Anterior cingulate cortex (tissue), 58 donors: ENCODE data around the gene GRID2.

Source experiments
- DNase-seq, 58 donors: peaks; one replicate each; lab custom pipeline; 2025; lab: John Stamatoyannopoulos, UW

Gene GRID2

DNA sequence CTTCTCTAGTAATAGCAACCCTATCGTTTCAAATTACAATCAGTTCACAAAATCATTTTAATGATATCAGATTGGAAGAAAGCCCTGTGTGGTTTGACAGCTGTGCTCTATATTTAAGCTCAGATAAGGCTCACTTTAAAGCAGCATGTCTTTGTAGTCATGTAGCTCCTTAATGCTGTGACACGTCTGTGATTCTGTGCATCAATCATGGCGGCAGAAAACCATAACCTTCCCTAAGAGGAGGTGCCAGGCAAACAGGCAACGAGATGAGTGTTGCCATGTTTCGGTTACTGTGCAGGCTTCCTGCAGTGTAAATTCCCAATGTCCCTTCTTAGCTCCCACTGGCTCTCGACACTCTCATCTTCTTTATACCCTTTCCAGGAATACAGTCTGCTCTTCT lies 212.7 kb downstream of the GRID2 start:
- DNase-seq = no peak

DNA sequence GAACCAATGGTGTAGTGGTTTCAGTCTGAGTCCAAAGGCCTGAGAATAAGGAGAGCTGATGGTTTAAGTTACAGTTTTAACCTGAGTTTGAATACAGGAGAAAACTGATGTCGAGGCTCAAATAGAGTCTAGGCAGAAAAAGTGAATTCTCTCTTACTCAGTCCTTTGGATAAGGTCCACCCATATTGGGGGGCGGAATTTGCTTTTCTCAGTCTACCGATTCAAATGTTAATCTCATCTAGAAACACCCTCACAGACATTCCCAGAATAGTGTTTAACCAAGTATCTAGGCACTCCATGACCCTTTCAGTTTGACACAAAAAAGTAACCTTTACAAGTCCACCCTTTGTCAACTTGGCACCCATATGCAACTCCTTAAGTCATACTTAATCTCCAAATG lies 216.0 kb downstream of the GRID2 start:
- no peak for DNase-seq

DNA sequence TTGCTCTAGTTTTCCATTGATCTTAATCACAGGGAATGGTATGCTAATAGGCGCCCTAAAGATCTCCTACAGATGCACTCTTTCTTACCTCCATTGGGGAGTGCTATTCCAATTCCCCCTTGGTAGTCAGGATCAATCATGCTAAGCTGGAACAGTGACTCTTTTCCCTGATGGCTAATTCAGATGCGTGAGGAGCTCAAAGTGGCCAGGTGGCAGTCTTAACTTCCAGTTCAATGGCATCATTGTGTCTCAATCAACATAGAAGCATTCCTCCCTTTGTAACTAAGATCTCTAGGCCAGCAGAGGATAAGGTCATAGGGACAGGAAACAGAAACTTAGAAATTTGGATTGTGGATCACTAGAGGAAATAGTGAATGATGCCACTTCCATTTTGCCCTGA lies 216.8 kb downstream of the GRID2 start:
- DNase-seq = no peak

DNA sequence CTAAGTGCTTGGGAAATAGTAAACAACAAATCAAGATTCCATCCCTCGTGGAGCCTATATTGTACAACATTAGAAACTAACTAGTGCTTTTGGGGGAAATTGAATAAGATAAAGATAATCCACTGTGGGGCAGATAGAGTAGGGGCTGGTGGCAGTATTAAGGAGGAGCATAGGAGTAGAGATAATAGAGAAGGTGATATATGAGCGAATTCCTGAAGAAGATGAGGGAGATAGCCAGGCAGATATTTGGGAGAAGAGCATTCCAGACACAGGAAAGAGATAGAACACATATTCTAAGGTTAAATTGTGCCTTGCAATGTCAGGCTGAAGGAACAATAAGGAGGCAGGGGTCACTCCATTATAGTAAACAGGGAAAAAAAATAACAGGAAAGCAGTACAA lies 218.2 kb downstream of the GRID2 start:
- no peak for DNase-seq

DNA sequence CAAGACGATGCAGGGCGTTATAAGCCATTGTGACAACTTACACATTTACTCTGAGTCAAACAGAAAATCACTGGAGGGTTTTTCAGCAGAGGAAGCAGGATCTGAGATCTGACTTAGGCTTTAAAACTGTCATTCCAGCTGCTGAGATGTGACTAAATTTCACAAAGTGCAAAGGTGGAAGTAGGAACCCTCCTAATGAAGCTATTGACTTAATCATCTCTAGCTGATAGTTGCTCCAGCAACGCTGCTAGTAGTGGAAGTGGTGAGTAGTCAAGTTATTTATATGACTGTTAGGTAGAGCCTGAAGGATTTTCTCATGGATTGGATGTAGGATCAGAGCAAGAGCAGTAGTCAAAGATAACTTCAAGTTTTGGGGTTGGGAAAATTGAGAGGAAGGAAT lies 218.6 kb downstream of the GRID2 start:
- no peak for DNase-seq

DNA sequence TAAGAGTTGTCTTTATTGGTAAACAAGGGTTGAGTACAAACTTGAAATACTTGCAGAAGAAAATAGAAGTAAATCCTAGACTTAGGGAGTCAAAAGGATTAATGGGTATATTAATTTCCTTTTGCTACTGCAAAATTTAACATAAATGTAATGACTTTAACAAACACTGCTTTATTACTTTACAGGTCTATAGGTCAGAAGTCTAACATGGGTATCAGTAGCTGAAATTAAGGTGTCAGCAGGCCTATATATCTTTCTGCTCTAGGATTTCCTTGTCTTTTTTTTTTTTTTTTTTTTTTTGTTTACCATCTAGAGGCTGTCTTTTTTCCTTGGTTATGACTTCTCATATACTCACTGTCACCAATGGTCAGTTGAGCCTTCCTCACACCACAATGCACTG lies 220.4 kb downstream of the GRID2 start:
- no peak for DNase-seq

DNA sequence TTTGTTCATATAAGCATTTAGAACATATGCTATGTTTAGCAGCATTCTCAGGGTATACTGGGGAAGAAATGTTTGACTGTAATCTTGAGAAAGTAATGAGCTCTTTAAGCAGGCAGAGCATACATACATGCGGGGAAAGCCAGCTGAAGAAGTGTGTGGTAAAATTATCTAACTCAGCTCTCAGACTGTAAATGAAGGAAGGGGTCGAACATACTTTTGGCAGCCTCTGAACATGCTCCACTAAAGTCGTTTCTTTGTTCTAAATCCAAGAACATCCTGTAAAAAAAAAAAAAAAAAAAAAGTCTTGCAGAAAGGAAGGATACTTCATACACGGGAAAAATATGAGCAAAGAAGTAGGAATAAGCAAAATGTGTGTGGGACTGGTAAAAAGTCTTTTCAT lies 224.8 kb downstream of the GRID2 start:
- no peak for DNase-seq

DNA sequence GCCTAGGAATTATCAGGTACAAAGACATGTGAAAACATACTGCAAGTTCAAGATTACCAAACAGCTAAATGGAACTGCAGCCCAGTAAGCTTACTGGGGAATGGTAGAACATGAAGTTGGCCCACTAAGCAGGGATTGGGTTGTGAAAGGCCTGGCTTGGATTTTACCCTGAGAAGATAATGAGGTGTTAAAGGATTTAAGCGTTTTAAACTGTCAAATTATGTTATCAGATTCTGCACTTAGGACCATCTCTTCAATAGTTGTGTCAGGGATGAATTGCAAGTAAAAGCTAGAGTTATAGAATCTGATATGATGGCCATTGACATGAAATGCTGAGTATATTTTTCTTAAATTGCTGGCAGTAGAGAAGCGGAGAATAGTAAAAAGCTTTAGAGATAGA lies 225.7 kb downstream of the GRID2 start:
- no peak for DNase-seq

DNA sequence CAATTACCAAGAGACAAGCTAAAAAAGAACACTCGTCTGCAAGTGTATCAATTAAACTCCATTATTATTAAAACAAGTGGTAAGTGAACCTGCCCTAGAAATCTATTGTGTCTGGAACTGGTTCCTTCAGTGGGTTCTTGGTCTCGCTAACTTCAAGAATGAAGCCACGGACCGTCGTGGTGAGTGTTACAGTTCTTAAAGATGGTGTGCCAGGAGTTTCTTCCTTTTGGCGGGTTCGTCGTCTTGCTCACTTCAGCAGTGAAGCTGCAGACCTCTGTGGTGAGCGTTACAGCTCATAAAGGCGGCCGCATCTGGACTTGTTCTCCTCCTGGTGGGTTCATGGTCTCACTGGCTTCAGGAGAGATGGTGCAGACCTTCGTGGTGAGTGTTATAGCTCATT lies 231.8 kb downstream of the GRID2 start:
- DNase-seq = no peak

DNA sequence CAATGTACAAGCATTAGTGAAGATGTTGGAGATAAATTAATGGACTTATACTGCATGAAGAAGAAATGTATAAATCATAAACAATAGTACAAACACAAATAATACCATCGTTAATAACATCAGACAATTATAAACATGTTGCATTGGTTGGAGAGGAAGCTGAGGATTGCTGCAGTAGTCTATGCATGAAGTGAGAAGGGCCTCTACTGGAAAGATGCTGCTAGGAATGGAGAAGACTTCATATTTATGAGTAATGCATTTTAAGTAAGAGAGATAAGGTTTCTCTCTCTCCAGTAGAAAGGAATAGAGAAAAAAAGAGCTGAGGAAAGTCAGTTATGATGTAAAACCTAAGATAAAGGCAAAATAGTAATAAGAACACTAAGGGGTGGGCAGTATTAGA lies 247.8 kb downstream of the GRID2 start:
- DNase-seq = no peak

DNA sequence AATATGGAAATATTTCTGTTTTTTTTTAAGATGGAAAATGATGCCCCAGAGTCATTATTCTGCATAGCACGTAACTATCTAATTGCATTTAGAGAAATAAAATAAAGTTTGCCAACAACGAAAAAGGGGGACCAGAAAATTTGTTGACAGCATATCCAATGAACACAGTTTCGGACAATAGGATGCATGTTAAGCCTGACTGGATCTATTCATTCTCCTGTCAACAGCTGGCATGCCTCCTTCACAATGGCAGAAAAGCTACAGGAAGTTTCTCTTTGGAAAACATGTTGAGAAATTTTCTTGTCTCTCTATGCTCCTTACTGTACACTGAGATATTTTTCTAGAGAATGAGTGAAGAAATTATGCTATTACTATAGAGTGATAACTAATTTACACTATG lies 262.5 kb downstream of the GRID2 start:
- peak in 1 of 58 donors; percentile 1 for DNase-seq

DNA sequence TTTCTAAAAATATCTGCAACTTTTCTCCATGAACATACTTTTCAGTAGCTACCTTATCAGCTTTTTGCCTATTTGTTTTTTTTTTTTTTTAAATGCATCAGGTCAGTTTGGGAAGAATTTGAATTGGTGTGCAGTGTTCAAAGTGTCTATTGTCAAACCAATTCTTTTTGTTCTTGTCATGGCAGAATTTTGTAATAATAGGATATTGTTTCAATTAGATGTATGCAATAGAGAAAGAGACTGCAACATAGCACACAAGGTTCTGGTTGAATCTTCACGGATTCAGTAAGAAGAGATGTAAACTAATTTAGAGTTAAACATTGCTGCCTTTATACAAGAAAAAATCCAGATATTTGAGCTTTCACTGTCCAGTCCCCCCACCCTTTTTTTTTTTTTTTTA lies 277.1 kb downstream of the GRID2 start:
- DNase-seq = no peak

DNA sequence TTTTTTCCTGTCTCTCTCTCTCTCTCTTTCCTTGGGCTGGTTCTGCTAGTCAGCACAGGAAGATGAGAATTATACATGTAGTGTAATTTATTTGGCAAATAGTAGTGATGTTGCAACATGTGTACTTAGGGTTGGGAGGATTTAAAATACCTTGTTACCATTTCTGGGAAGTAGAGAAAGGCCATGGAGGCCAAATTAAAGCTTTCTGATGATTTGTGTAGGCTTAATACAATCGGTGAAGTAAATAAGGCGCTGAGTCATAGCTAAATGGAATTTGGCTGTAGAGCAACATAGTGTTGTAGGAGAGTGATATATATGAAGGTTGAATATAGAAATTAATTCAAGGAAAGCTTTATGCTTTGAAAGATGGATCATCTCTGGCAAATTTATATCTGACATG lies 295.3 kb downstream of the GRID2 start:
- DNase-seq = no peak

DNA sequence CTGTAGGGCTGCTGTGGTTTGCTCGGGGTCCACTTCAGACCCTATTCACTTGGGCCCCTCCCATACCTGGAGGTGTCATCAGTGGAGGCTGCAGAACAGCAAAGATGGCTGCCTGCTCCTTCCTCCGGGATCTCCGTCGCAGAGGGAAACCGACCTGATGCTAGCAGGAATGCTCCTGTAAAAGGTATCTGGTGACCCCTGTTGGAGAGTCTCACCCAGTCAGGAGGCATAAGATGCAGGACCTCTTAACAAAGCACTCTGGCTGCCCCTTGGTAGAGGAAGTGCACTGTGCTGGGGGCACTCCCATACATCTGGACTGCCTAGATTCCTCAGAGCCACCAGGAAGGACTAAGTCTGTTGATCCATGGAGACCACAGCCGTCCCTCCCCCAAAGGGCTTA lies 296.9 kb downstream of the GRID2 start:
- no peak for DNase-seq

DNA sequence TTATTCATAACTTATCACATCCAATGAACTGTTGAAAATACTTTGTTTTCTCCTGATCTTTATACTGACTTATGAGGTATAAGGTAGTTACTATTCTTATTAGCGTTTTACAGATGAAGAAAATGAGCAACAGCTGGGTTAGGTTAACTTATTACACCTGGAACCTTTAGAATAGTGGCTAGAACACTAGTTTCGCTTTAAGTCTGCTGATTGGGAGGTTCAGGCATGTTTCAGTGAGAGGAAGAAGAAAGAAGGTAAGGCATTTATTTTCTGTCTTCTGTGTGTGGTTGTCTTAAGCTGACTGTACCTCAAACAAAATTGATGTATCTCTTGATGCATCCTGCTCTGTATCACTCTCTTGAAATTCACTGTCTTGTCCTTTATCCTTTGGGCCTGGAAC lies 302.5 kb downstream of the GRID2 start:
- DNase-seq = no peak

DNA sequence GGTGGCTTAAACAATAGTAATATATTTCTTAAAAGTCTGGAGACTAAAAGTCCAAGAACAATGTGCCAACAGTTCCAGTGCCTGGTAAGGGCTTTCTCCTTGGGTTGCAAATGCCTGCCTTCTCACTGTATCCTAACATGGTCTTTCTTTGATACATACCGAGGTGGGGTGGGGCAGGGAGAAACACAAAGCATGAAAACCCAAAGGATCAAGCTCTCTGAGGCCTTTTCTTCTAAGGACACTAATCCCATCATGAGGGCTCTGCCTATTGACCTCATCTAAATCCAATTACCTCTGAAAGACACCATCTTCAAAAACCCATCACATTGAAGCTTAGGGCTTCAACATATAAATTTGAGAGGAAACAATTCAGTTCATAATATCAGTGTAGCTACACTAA lies 311.3 kb downstream of the GRID2 start:
- DNase-seq = no peak

DNA sequence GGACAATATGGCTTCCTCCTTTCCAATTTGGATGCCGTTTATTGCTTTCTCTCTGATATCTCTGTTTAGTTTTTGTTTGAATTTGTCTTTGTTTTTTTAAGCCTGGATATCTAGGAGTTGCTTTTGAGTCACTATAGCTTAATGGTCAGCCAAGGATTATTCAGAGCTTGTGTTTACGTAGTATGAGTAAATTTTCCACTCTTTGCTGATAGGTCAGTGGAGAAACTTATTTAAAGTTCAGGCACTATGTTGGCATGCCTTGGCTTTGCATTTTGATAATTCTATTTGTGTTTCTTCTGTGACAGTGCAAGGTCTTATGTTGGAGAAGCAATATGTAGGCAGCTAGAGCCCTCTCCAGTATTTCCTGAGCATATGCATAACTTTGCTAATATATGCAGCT lies 315.2 kb downstream of the GRID2 start:
- no peak for DNase-seq

DNA sequence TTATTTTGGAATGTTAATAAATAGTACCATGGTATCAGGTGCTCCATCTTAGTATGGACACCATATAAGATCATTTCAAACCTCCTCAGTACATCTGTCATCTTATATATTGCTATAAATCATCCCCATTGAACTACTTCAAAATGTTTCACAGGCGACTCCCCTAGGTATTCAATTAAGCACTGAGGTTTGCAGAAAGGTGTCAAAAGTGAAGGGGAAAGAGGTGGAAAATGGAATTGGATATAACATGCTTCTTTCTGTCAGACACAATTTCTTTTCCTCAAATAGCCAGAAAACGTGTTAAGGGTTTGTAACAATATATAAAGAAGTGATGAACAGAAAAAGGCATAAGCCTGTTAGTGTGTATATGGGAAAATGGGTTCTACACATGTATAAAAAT lies 325.5 kb downstream of the GRID2 start:
- DNase-seq = no peak

DNA sequence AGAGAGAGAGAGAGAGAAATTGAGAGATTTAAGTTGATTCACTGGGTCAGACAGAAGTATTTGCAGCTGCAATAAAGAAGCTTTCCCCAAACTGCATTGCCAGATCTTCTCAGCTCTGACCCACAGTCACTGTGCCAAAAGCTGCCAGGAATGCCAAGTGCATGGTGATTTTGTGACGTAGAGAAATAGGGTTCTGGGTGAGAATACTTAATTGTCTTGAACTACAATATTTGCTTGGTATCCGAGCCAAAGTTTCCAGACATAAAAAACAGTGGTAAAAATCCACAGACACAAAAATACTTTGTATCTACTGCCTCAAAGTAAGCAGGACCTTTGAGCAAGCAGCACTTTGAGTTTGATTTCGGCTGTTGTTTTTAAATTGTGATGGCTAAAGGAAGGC lies 331.1 kb downstream of the GRID2 start:
- peak in 15 of 58 donors; percentile 3 to 49 (median 9) for DNase-seq

DNA sequence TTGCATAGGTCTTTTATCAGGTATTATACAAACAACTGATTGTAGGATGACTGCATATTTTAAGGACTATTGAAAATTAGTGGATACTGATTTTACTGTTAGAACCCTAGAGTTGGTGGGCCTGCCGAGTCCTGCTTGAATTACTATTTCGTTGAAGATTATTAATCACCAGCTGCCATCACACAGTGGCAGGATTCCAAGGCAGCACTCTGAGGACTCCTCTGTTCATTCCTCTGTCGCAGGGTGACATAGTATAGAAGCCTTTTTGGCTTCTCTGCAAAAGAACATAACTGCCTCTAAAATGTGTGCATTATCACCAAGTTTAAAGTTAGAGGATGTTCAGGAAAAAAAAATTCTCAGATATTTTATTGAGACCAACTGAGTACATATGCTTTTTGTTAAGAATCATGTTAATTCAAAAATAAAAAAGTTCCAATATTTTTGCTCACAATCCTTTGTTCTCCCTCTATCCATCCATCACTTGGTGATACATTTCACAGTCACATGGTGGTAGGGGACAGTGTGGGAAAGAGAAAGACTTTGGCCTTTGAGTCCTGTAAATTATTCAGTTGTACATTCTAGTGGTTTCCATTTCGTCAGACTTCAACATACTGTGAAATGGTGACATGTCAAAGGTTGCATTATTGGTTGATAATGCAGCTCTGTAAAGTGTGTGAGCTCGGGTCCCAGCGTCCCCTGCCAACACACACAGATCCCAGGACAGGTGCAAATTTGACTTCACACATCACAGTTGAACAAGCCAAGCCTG lies 332.5 kb downstream of the GRID2 start:
- DNase-seq = peak in 9 of 58 donors; percentile 1 to 62 (median 12)

DNA sequence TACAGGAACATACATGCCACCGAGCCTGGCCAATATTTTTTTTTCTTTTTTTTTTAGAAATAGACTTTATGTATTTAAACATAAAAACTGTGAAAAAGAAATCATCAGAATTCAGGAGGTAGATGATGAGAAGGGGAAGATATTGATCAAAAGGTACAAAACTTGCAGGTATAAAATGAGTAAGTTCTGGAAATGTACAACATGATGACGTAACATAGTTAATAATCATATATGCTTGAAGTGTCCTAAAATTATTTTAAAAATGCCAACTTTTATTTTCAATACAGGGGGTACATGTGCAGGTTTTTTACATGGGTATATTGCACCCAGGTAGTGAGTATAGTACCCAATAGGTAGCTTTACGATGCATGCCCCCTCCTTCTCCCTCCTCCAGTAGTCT lies 337.6 kb downstream of the GRID2 start:
- no peak for DNase-seq

DNA sequence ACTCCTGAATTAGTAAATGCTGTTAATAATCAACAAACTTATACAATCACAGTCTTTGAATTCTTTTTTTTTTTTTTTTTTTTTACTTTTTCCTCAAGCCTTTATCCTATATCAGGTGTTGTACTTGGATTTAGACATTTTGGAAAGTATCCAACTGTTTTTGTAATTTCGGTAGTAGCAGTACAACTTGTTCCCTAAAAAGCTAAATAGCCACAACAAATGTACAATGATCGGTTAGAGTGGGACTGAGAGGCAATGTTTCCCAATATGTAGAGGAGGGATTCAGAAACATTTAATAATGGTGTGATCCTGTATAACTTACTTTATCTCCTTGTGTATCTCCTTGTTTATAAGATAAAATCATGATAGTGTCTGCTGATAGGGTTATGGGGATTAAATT lies 343.1 kb downstream of the GRID2 start:
- no peak for DNase-seq

DNA sequence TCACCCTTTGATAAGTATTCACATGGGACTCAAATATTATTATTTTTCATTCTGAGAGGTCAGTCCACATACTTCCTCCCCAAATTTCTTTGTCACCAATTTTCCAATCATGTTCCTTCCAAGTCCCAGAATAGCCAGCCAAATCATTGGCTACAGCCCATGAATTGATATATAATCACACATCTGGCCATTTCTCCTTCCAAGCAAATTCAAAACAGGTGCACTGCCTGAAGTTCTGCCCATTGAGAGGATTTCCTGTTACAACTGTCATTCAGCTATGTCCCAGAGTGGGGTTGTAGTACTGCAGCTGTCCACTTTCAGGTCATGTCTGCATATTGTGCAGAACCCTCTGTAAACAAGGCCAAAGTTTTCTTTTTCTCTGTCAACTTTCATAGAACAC lies 347.8 kb downstream of the GRID2 start:
- no peak for DNase-seq
